Neuronal stem cell (in vitro differentiated cells): ENCODE results near the gene APEH.

Experiments used
- DNase-seq: peaks from one replicate; pipeline ENCODE4 v3.0.0-alpha.2; 2013; ENCODE audit warnings: low spot score
- H2AFZ ChIP-seq: one replicate; pipeline ENCODE4 v1.6.1; 2013; ENCODE audit warnings: mild to moderate bottlenecking, low read length, inconsistent platforms
- H2AK5ac ChIP-seq: 2 replicates; pipeline ENCODE4 v1.6.1; 2013; ENCODE audit warnings: low read depth, mild to moderate bottlenecking, inconsistent platforms, low read length, moderate library complexity, mixed read lengths
- H2BK120ac ChIP-seq: 2 replicates; pipeline ENCODE4 v1.6.1; 2013; ENCODE audit warnings: low read depth, mild to moderate bottlenecking, inconsistent platforms, low read length, moderate library complexity, mixed read lengths
- H2BK12ac ChIP-seq: one replicate; pipeline ENCODE4 v1.6.1; 2013; ENCODE audit warnings: low read length, inconsistent platforms
- H2BK15ac ChIP-seq: 2 replicates; pipeline ENCODE4 v1.6.1; 2013; ENCODE audit warnings: mild to moderate bottlenecking, low read length, inconsistent platforms, mixed read lengths
- H2BK5ac ChIP-seq: one replicate; pipeline ENCODE4 v1.6.1; 2013; ENCODE audit warnings: inconsistent platforms, mild to moderate bottlenecking, low read length, moderate library complexity
- H3K14ac ChIP-seq: one replicate; pipeline ENCODE4 v1.6.1; 2013; ENCODE audit warnings: low read length, inconsistent platforms
- H3K18ac ChIP-seq: 2 replicates; pipeline ENCODE4 v1.6.1; 2013; ENCODE audit warnings: low read length, inconsistent platforms
- H3K23ac ChIP-seq: 2 replicates; pipeline ENCODE4 v1.6.1; 2013; ENCODE audit warnings: low read depth, mild to moderate bottlenecking, mixed read lengths, low read length, inconsistent platforms; ENCODE audit not compliant: poor library complexity
- H3K27ac ChIP-seq: replicated peaks from 3 replicates; pipeline ENCODE4 v1.5.1; 2013; ENCODE audit warnings: low read length, inconsistent platforms
- H3K27me3 ChIP-seq, 3 experiments: 2 replicates each; pipeline ENCODE4 v1.6.1; 2013; ENCODE audit warnings: low read length in 3 of 3, mild to moderate bottlenecking in 2 of 3, inconsistent platforms in 1 of 3, low read depth in 1 of 3, mixed read lengths in 1 of 3, moderate library complexity in 1 of 3; ENCODE audit not compliant: control insufficient read depth in 3 of 3, insufficient read depth in 3 of 3
- H3K36me3 ChIP-seq, 2 donors: replicated peaks in 1 of 2; 2 replicates each; pipeline ENCODE4 v1.6.1; 2013; ENCODE audit warnings: low read length in 2 of 2; ENCODE audit not compliant: control insufficient read depth in 2 of 2, insufficient read depth in 2 of 2
- H3K4ac ChIP-seq: 2 replicates; pipeline ENCODE4 v1.6.1; 2013; ENCODE audit warnings: inconsistent platforms, mild to moderate bottlenecking, low read length, moderate library complexity
- H3K4me1 ChIP-seq, 2 donors: 1 replicate in 1 of 2; 2 replicates in 1 of 2; pipeline ENCODE4 v1.6.1; 2013; ENCODE audit warnings: low read length in 2 of 2, low read depth in 1 of 2; ENCODE audit not compliant: control insufficient read depth in 2 of 2, insufficient read depth in 1 of 2
- H3K4me2 ChIP-seq: one replicate; pipeline ENCODE4 v1.6.1; 2013; ENCODE audit warnings: mild to moderate bottlenecking, low read length, inconsistent platforms; ENCODE audit not compliant: insufficient read depth, poor library complexity, severe bottlenecking
- H3K4me3 ChIP-seq, 2 donors: 2 replicates each; pipeline ENCODE4 v1.5.1; 2013; ENCODE audit warnings: low read length in 2 of 2, mild to moderate bottlenecking in 2 of 2, inconsistent platforms in 1 of 2, moderate library complexity in 1 of 2
- H3K79me1 ChIP-seq: one replicate; pipeline ENCODE4 v1.6.1; 2013; ENCODE audit warnings: low read depth, mild to moderate bottlenecking, inconsistent platforms, low read length, moderate library complexity
- H3K9ac ChIP-seq: one replicate; pipeline ENCODE4 v1.6.1; 2013; ENCODE audit warnings: mild to moderate bottlenecking, low read depth, low read length, inconsistent platforms; ENCODE audit not compliant: poor library complexity
- H3K9me3 ChIP-seq, 2 donors: replicated peaks in 1 of 2; 2 replicates each; pipeline versions ENCODE3 to v1.6.1; 2013; ENCODE audit warnings: low read length in 2 of 2, mild to moderate bottlenecking in 2 of 2, inconsistent platforms in 1 of 2, low read depth in 1 of 2, mixed read lengths in 1 of 2, moderate library complexity in 1 of 2; ENCODE audit not compliant: control insufficient read depth in 2 of 2, insufficient read depth in 1 of 2
- H4K8ac ChIP-seq: one replicate; pipeline ENCODE4 v1.6.1; 2013; ENCODE audit warnings: low read depth, mild to moderate bottlenecking, inconsistent platforms, low read length, moderate library complexity
- H4K91ac ChIP-seq: one replicate; pipeline ENCODE4 v1.6.1; 2013; ENCODE audit warnings: low read length, low read depth, mild to moderate bottlenecking, inconsistent platforms; ENCODE audit not compliant: poor library complexity
- WGBS, 2 donors: extraction: QIAGEN DNeasy Blood & Tissue Kit; methylation state at CpG; one replicate each; pipeline ENCODE4 v1.1.7; 2013; ENCODE audit warnings: missing lambda C conversion rate in 2 of 2, mixed read lengths in 1 of 2; ENCODE audit not compliant: insufficient read length in 2 of 2, insufficient replicate concordance in 1 of 2; ENCODE audit errors: extremely low coverage in 2 of 2; 5-methylcytosine and 5-hydroxymethylcytosine counted together

APEH gene

GRCh38 chr3:49717959-49718857, 44.1 kb downstream of the APEH start:
- Histone ChIP-seq H2BK120ac (peak overlapping the region; percentile 76), H3K4me2 (peak overlapping the region; percentile 100), H3K18ac (peak overlapping the region; percentile 97), H3K4me3 (no peak overlapping the region), H3K79me1 (peaks cover 23% of the 10 kb centered on the region), H2AK5ac (peak overlapping the region; percentile 95), H3K4me1 (peaks cover 8 to 13% of the 10 kb centered on the region in 2 donors), H3K27me3 (no peaks in the 10 kb centered on the region), H3K14ac (peak overlapping the region; percentile 98), H2BK12ac (peak overlapping the region; percentile 84), H4K8ac (peak overlapping the region; percentile 9), H3K36me3 (peaks cover 33 to 70% of the 10 kb centered on the region in 2 donors), H3K23ac (peak overlapping the region; percentile 100), H2BK5ac (peak overlapping the region; percentile 13), H3K27ac (no peak overlapping the region), H2AFZ (no peak overlapping the region), H3K9ac (peak overlapping the region; percentile 81), H2BK15ac (peak overlapping the region; percentile 75), H3K9me3 (peaks cover 0 to 3% of the 10 kb centered on the region in 2 donors), H3K4ac (peak overlapping the region; percentile 66), H4K91ac (no peak overlapping the region)
- DNase-seq: no peak
- no CpG with 5 or more reads among the region's 75 CpGs for WGBS, 2 donors

GRCh38 chr3:49718858-49719213, 44.7 kb downstream of the APEH start:
- Histone ChIP-seq H2BK5ac (peak overlapping the region; percentile 87), H2BK120ac (no peak overlapping the region), H3K18ac (peak overlapping the region; percentile 97), H3K23ac (peak overlapping the region; percentile 100), H2BK15ac (peak overlapping the region; percentile 75), H3K14ac (peak overlapping the region; percentile 98), H2AK5ac (peak overlapping the region; percentile 95), H3K27me3 (no peaks in the 10 kb centered on the region), H4K91ac (no peak overlapping the region), H3K4me1 (peaks cover 9 to 14% of the 10 kb centered on the region in 2 donors), H3K27ac (no peak overlapping the region), H3K36me3 (peaks cover 33 to 70% of the 10 kb centered on the region in 2 donors), H3K4ac (peak overlapping the region; percentile 66), H3K4me2 (peak overlapping the region; percentile 100), H3K9ac (peak overlapping the region; percentile 99), H2BK12ac (peak overlapping the region; percentile 84), H2AFZ (no peak overlapping the region), H4K8ac (peak overlapping the region; percentile 98), H3K9me3 (peaks cover 0 to 3% of the 10 kb centered on the region in 2 donors), H3K79me1 (peaks cover 25% of the 10 kb centered on the region), H3K4me3 (peak overlapping the region in 1 of 2 donors; percentile 87)
- no CpG with 5 or more reads among the region's 33 CpGs for WGBS, 2 donors
- no peak for DNase-seq

- Histone ChIP-seq H3K18ac (peak within 1 kb of the TSS; percentile 97), H2BK15ac (peak within 1 kb of the TSS; percentile 75), H2AK5ac (peak within 1 kb of the TSS; percentile 95), H3K23ac (peak within 1 kb of the TSS; percentile 100), H3K4me3 (peak within 1 kb of the TSS in 1 of 2 donors; percentile 87), H3K4ac (peak within 1 kb of the TSS; percentile 66), H3K79me1 (peaks cover 26% of the 10 kb centered on the region), H3K9me3 (peaks cover 0 to 3% of the 10 kb centered on the region in 2 donors), H4K8ac (peak within 1 kb of the TSS; percentile 98), H3K36me3 (peaks cover 33 to 70% of the 10 kb centered on the region in 2 donors), H3K27me3 (no peaks in the 10 kb centered on the region), H4K91ac (no peak within 1 kb of the TSS), H3K14ac (peak within 1 kb of the TSS; percentile 98), H3K4me1 (peaks cover 11 to 14% of the 10 kb centered on the region in 2 donors), H2AFZ (no peak within 1 kb of the TSS), H2BK12ac (peak within 1 kb of the TSS; percentile 84), H3K4me2 (peak within 1 kb of the TSS; percentile 100), H3K27ac (peak within 1 kb of the TSS; percentile 59), H2BK120ac (peak within 1 kb of the TSS; percentile 76), H3K9ac (peak within 1 kb of the TSS; percentile 99), H2BK5ac (peak within 1 kb of the TSS; percentile 87)
- no CpG with 5 or more reads among the region's 50 CpGs for WGBS, 2 donors
- DNase-seq: peak; percentile 87
Measured at GRCh38 chr3:49719214-49719884, 45.2 kb downstream of the APEH start, which contains the start of gene AMIGO3. Gene AMIGO3, minus strand, starts transcription at chr3:49719684. Its CDS starts 219 bp downstream, at chr3:49719465.
